GM13977 (cell line): ENCODE data around the gene ZNF511.
A peak's percentile ranks its signal among the peaks of the same experiment; 100 is the strongest.

Experiments
- DNase-seq: peaks from one replicate; pipeline ENCODE4 v3.0.0; 2012; ENCODE audit warnings: low spot score
- CTCF ChIP-seq: IDR thresholded peaks from 2 replicates; pipeline ENCODE4 v1.5.1; 2012; ENCODE audit warnings: mild to moderate bottlenecking, control low read depth; ENCODE audit not compliant: insufficient read depth; ENCODE audit errors: extremely low read depth, missing control alignments
- in situ Hi-C: fragments of 300-500 bp; cut with MboI; formaldehyde crosslinking; loops from one replicate; pipeline ENCODE4 v1.12.0; 2022; ENCODE audit warnings: low sequenced_read_pairs, low pct_unique_long_range_greater_than_20kb, mixed read lengths, inconsistent platforms; ENCODE audit not compliant: unreplicated experiment

ZNF511 gene

DNA sequence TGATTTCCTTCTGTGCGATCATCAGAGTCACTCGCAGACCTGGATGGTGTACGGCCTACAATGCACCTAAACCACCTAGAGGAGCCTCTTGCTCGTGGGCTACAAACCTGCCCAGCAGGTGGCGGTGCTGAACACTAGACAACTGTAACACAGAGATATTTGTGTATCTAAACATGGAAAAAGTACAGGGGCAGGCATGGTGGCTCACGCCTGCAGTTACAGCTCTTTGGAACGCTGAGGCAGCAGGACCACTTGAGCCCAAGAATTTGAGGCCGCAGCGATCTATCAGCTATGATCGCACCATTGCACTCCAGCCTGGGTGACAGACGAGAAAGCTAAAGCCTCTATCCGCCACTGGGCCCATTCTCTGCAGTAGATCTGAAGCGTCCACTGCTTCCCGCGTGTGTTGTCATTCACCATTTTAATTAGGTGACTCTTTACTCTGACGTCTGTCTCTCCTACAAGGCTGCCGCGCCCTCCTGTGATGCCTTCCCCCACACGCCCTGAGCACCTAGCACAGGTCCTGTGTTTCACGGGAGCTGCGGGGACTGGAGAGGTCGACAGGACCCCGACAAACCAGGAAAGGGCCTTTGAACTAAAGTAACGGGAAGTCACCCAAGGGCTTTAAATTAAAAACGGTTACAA is 816 bp upstream of the ZNF511 start:
- peak; percentile 85 for TF ChIP-seq CTCF
- peak; percentile 78 for DNase-seq
- in situ Hi-C loops = no loop called here

DNA sequence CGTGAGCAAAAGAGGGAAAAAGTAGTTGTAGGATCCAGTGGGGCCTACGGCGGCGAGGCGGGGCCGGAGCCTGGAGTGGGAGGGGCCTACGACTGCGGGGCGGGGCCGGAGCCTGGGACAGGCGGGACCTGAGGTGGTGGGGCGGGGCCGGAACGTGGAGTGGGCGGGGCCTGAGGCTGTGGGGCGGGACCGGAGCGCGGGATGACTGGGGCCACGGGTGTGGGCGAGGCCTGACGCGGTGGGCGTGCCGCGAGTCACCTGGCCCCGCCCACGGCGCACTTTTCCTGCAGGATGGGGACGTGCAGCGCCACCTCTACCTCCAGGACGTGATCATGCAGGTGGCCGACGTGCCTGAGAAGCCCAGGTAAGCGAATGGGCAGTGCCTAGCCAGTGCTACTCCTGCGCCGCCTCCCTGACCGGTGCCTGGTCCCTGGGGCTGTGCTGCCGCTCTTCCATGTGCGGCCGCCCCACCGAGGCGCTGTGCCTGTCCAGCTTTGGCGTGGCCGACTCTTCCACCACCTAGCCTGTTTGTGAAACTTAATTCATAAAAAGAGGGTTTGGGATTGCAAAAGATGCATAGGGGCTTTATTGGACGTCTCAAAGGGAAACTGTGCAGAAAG is 496 bp downstream of the ZNF511 start:
- DNase-seq = peak; percentile 98
- in situ Hi-C loops = no loop called here
- no peak for TF ChIP-seq CTCF

DNA sequence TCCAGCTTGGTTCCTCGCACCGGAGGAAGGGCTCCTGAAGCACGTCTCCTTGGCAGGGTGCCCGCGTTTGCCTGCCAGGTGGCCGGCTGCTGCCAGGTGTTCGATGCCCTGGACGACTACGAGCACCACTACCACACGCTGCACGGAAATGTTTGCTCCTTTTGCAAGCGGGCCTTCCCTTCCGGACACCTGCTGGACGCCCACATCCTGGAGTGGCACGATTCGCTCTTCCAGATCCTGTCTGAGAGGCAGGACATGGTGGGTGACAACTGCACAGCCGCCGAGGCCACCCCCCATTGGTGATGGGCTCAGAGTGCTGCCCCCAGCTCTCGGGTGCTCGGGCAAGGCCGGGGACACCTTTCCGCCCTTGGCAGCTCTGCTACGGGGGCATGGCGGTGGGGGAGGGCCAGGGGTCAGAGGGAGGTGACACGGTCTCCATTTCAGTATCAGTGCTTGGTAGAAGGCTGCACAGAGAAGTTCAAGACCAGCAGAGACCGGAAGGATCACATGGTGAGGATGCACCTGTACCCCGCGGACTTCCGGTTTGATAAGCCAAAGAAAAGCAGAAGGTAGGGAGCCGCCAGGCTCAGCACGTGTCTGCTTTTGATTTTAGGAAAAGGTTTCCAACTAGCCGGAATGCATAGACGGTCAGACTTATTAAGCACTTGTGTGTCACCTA is 1.1 kb downstream of the ZNF511 start:
- in situ Hi-C loops = no loop called here
- no peak for DNase-seq
- TF ChIP-seq CTCF = no peak

GRCh38 chr10:133310399-133310755 is 1.7 kb downstream of the ZNF511 start:
- in situ Hi-C loops = no loop called here
- no peak for TF ChIP-seq CTCF
- no peak for DNase-seq

DNA sequence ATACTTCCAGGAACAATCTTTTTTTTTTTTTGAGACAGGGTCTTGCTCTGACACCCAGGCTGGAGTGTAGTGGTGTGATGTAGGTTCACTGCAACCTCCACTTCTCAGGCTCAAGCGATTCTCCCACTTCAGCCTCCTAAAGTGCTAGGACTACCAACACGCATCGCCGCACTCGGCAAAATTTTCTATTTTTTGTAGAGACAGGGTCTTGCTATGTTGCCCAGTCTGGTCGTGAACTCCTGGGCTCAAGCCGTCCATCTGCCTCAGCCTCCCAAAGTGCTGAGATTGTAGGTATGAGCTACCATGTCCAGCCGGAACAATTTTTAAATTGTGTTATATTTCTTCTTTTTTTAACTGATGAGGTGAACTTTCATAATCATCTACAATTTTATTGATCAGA is 2.1 kb downstream of the ZNF511 start:
- no peak for TF ChIP-seq CTCF
- in situ Hi-C loops = no loop called here
- no peak for DNase-seq

- no peak for DNase-seq
- in situ Hi-C loops = no loop called here
- TF ChIP-seq CTCF = no peak
Measured at GRCh38 chr10:133311570-133311969, 2.9 kb downstream of the ZNF511 start.
